ENCODE measurements around the gene NCF4.

The NCF4 gene

GRCh38 chr22:36894266-36894665, 33.5 kb downstream of the NCF4 start:
- ATAC-seq (no peak), DNase-seq (no peak)

GRCh38 chr22:36897611-36898010, 36.8 kb downstream of the NCF4 start:
- ATAC-seq (no peak), DNase-seq (no peak)

GRCh38 chr22:36898690-36899089, 37.9 kb downstream of the NCF4 start:
- no peak for ATAC-seq
- no peak for DNase-seq

GRCh38 chr22:36899498-36899897, 38.7 kb downstream of the NCF4 start:
- DNase-seq = no peak
- no peak for ATAC-seq

DNA sequence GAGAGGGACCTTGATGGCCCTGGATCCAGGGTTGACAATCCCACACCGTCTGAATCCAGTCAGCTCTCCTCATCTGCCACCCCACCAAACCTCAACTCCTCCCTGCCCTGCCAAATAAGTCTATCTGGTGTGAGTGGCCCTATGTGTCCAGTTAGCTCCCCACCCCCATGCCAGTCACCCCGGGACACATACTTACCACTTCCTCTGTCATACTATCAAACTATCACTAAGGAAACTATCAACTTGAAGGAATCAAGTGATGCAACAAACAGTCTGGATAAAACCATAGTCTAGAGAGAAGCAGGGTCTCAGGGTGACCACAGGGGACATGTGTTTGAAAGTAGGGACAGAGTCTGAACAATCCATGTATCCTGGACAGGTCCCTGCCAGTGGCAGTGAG, 39.4 kb downstream of the NCF4 start:
- ATAC-seq (no peak), DNase-seq (no peak)

- no peak for ATAC-seq
- no peak for DNase-seq
Observed at GRCh38 chr22:36900880-36901279, 40.1 kb downstream of the NCF4 start.

DNA sequence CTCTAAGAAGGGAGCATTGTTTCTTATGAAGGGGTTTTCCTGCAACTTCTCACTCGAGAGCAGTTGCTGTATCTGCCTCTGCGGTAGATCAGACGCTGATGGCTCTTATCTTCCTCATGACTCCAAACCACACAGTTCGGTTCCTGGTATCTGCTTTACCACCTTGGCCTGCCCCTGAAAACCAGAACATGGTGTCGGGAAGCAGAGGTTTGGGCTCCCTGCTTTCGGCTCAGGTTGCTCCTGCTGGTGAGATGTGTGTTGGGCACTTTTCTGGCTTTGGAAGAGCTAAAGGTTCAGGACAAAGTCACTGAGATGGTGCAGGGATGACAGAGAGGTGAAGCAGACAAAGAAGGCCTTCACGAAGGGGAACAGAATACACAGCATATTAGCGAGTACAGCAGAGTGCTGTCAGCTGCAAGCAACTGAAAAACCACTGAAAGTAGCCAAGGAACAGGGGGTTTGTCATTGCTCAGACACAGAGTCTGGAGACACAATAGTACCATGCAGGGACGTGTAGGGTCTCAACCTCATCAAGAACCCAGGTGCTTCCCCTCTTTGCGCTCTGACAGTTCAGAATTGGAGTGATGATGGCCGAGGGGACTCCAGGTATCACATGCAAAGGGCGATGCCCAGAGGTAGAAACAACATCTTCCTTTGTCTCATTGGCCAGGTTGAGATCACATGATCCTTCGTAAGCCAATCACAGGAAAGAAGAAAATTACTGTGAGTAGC, 40.8 kb downstream of the NCF4 start:
- DNase-seq = no peak

GRCh38 chr22:36902143-36902926, 41.5 kb downstream of the NCF4 start:
- no peak for DNase-seq
- ATAC-seq = no peak

More for the DNA sequence above, 40.8 kb downstream of the NCF4 start:
- ATAC-seq = peak; percentile 40

- no peak for DNase-seq
- no peak for ATAC-seq
Observed at GRCh38 chr22:36904260-36904880, 43.6 kb downstream of the NCF4 start.

DNA sequence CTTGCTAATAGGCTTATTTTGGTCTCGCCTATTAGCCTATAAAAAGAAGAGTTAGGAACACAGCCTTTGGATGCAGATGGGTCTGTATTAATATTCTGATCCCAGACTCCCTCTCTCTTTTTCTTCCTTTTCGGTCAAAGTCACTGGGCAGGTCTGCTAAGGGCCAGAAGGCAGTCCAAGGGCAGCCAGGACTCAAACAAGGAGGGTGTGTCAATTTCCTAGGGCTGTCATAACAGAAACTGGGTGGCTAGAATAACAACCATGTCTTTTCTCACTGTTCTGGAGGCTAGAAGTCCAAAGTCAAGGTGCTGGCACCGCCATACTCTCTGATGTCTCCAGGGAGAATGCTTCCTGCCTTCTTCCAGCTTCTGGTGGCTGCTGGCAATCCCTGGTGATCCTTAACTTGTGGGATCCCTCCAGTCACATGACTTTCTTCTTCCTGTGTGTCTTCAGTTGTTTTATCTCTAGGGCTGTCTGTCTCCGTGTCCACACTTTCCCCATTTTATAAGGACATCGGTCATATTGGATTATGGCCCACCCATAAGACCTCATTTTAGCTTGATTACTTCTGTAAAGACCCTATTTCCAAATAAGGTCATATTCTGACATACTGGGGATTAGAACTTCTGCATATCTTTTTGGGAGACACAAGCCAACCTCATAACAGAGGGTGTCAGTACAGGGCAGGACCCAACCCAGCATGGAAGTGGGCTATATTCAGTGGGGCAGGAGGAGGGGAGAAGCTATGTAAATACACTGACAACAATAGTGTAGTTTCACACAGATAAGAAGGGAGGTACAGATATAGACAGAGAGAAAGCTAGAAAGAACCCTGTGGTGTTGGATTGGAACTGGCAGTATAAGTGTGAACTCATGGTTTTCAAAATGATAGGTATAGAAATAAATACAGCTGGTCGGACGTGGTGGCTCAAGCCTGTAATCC, 46.7 kb downstream of the NCF4 start:
- ATAC-seq = no peak
- no peak for DNase-seq

- no peak for ATAC-seq
- DNase-seq = no peak
Observed at GRCh38 chr22:36910461-36910860, 49.7 kb downstream of the NCF4 start.

GRCh38 chr22:36911887-36912661, 51.3 kb downstream of the NCF4 start:
- DNase-seq (no peak), ATAC-seq (no peak)

DNA sequence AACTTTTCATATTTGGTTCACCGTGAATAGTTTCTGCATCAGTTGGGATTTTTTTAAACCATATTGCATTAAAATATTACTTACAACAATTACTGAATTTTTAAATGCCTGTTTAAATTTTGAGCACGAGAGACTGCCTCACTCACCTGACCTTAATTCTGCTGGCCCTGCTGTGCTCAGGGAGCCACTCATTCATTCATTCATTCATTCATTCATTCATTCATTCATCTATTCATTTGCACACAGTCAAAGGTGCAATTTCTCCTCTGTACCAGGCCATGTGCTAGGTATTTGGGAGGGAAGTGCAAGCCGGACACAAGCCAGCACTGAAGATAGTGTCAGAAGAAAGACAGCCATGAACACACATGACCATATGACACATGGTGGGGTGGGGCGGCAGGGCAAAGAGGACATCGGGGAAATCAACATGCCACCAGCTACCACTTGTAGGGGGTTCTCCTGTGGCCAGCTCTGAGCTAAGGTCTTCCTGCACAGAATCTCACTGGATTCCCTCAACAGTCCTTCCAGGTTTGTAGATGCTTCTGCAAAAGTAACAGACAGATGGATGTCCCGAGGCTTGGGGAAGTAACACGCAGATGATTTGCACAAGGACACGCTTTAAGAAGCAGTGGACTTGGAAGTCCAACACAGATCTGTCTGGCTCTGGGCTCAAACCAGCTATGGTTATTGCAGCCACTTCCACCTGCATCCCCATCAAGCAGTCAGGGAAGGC, 52.1 kb downstream of the NCF4 start:
- DNase-seq = no peak
- no peak for ATAC-seq

DNA sequence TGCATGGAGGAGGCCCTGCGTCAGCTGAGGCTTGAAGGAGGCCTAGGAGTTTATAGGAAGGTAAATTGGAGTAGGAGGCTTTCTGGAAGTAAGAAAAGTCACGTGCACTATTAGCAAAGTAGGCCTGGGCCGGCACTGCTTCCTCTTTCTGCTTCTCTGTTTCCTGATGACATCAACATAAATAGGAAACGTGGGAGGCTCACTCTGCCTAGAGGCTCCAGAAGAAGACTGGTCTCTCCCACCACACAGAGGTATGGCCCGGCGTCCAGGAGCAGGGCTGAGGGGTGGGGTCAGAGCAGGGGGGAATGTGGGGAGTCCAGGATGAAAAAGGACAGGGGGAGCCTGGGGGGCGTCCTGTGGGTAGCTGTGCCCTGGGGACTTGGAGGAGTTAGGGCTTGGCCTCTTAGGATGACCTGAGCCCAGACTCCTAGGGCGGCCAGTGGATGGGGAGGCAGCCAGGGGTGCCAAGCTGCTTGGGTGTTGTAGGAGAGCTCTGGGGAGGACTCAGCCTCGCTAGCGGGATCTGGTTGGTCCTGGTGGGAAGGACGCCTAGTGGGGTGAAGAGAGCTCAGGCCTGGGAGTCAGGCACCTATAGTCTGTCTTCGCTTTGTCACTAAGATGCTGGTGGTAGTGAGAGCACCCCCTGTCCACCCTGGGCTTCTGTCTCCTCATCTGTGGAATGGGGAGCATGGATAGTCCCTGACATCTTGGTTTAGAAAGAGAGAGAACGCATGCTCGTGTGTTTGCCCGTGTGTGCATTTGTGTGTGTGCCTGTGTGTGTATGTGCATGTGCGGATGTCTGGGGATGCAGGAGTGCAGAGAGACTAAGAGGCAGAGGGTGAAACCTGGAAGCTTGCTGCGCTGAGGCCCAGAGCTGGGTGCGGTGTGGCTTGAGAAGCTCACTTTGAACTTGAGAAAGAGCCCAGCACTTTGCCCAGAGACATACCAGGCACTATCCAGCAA, 52.9 kb downstream of the NCF4 start, which contains the start of gene CSF2RB:
Gene CSF2RB (plus strand): TSS at position 202 of the 963 bp plus-strand sequence. CDS start 8,580 bp downstream, outside the sequence.
- no peak for DNase-seq

DNA sequence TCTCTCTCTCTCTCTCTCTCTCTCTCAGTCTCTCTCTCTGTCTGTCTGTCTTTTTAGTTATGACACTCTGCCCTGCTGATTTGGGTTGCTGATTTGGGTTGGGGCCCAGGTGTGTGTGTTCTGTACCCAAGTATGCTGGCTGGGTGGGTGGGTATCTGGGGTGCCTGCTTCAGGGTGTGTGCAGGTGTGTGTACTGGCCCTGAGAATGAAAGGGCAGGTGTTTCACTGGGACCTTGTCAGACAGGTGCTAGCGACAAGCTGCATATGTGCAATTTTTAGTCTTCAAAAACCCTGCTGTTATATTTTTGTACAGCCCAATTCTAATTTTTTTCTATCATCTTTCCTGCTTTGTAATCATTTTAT, 53.6 kb downstream of the NCF4 start:
- DNase-seq (no peak), ATAC-seq (no peak)

More for the DNA sequence above, 52.9 kb downstream of the NCF4 start, which contains the start of gene CSF2RB:
- no peak for ATAC-seq

- ATAC-seq = no peak
- no peak for DNase-seq
Observed at GRCh38 chr22:36916034-36916433, 55.2 kb downstream of the NCF4 start.

- no peak for DNase-seq
- no peak for ATAC-seq
Observed at GRCh38 chr22:36918586-36919284, 57.9 kb downstream of the NCF4 start.

GRCh38 chr22:36921309-36922104, 60.7 kb downstream of the NCF4 start:
- no peak for DNase-seq
- ATAC-seq = peak; percentile 53
